ENCODE data around the gene MRPL18. TPM values are rescaled to one million over a fixed set of nuclear protein-coding genes. Genes with fewer than 3 reads are reported as not detected.

MRPL18 gene
- total and polyA plus RNA-seq, 4 donors, result 42.9 to 120 (median 61.3) TPM

DNA sequence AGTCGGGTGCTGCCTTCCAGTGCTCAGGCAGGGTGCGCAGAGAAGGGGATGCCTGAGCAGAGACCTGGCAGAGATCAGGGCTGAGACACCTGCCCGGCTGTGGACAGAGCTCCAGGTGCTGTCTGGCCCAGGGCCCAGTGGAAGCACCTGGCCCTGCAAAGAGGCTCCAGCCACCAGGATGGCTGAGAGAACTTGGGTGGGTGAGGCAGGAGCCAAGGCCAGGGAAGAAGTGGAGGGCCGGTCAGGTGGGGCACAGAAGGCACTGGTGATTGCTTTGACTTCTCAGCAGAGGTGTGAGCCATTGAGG is 41.1 kb downstream of the MRPL18 start:
- no peak overlapping the region for H3K4me3 ChIP-seq
- no peak overlapping the region for H3K27ac ChIP-seq (ENCODE audit: low read depth in 1 of 2, low read length in 1 of 2)
- no peaks in the 10 kb centered on the region for H3K9me3 ChIP-seq (ENCODE audit: control insufficient read depth in 4 of 4, insufficient read depth in 3 of 4, low read length in 3 of 4)
- H3K4me1 ChIP-seq (ENCODE audit: control insufficient read depth in 5 of 5, insufficient read depth in 5 of 5, low read length in 5 of 5), result peaks cover 0 to 1% (median 0%) of the 10 kb centered on the region in 5 donors
- ATAC-seq (ENCODE audit: insufficient read depth, low FRiP score) (no peak), DNase-seq (no peak)
- no peaks in the 10 kb centered on the region for H3K36me3 ChIP-seq (ENCODE audit: control insufficient read depth in 4 of 4, insufficient read depth in 4 of 4, low read length in 4 of 4)
- H3K9ac ChIP-seq (ENCODE audit: insufficient read depth in 1 of 2, low read length in 2 of 2), result no peak overlapping the region
- WGBS, 2 donors, result 79 to 90% methylated on average over 4 of the region's 4 CpGs
- no peak for TF ChIP-seq CTCF (IDR thresholded peaks at IDR 0.05; ENCODE audit: control extremely low read depth, extremely low read depth)
- no peaks in the 10 kb centered on the region for H3K27me3 ChIP-seq (ENCODE audit: control insufficient read depth in 3 of 3, insufficient read depth in 3 of 3, low read length in 2 of 3)

- H3K9me3 ChIP-seq (ENCODE audit: control insufficient read depth in 4 of 4, insufficient read depth in 3 of 4, low read length in 3 of 4), result no peaks in the 10 kb centered on the region
- H3K27me3 ChIP-seq (ENCODE audit: control insufficient read depth in 3 of 3, insufficient read depth in 3 of 3, low read length in 2 of 3), result no peaks in the 10 kb centered on the region
- 47 to 61% methylated on average over 4 of the region's 4 CpGs for WGBS, 2 donors
- H3K27ac ChIP-seq (ENCODE audit: low read depth in 1 of 2, low read length in 1 of 2), result no peak overlapping the region
- no peaks in the 10 kb centered on the region for H3K36me3 ChIP-seq (ENCODE audit: control insufficient read depth in 4 of 4, insufficient read depth in 4 of 4, low read length in 4 of 4)
- no peak overlapping the region for H3K9ac ChIP-seq (ENCODE audit: insufficient read depth in 1 of 2, low read length in 2 of 2)
- no peak overlapping the region for H3K4me3 ChIP-seq
- ATAC-seq (ENCODE audit: insufficient read depth, low FRiP score) (no peak), DNase-seq (no peak)
- peaks cover 0 to 1% (median 0%) of the 10 kb centered on the region in 5 donors for H3K4me1 ChIP-seq (ENCODE audit: control insufficient read depth in 5 of 5, insufficient read depth in 5 of 5, low read length in 5 of 5)
- TF ChIP-seq CTCF (IDR thresholded peaks at IDR 0.05; ENCODE audit: control extremely low read depth, extremely low read depth), result no peak
Measured at GRCh38 chr6:159832946-159833345, 42.7 kb downstream of the MRPL18 start.

GRCh38 chr6:159833556-159833955 is 43.3 kb downstream of the MRPL18 start:
- TF ChIP-seq CTCF (IDR thresholded peaks at IDR 0.05; ENCODE audit: control extremely low read depth, extremely low read depth), result no peak
- WGBS, 2 donors, result 89 to 91% methylated on average over 2 of the region's 2 CpGs
- Histone ChIP-seq H3K36me3 (ENCODE audit: control insufficient read depth in 4 of 4, insufficient read depth in 4 of 4, low read length in 4 of 4) (no peaks in the 10 kb centered on the region), H3K4me1 (ENCODE audit: control insufficient read depth in 5 of 5, insufficient read depth in 5 of 5, low read length in 5 of 5) (peaks cover 0 to 1% (median 0%) of the 10 kb centered on the region in 5 donors), H3K9ac (ENCODE audit: insufficient read depth in 1 of 2, low read length in 2 of 2) (no peak overlapping the region), H3K9me3 (ENCODE audit: control insufficient read depth in 4 of 4, insufficient read depth in 3 of 4, low read length in 3 of 4) (no peaks in the 10 kb centered on the region), H3K27ac (ENCODE audit: low read depth in 1 of 2, low read length in 1 of 2) (no peak overlapping the region), H3K27me3 (ENCODE audit: control insufficient read depth in 3 of 3, insufficient read depth in 3 of 3, low read length in 2 of 3) (no peaks in the 10 kb centered on the region), H3K4me3 (no peak overlapping the region)
- ATAC-seq (ENCODE audit: insufficient read depth, low FRiP score) (no peak), DNase-seq (no peak)

DNA sequence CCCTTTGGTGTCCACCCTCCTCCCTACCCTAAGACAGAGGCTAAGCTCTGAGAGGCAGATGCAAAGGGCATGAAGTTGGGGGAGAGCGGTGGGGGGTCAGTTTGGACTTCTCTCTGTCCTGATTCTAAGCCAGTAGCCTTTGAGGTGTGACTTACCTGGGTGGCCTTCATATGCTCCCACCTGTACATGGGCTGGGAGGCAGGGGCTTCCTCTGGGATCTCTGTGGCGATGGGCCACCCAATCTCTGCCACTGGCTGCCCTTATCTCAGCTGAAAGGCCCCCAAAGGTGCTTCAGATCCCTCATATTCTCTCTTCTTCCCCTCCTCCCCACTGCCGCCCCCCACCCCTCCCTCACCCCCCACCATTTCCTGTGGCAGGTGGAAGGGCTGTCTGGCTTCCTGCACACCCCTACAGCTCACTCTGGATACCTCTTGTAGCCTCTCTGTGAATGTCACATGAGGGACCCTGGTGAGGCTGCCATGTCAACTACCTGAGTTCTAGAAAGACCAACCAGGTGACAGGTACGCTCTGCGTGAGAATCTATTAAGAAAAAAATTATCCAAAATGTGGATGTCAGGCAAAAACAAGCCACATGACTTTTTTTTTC is 43.8 kb downstream of the MRPL18 start:
- no peak overlapping the region for H3K27ac ChIP-seq (ENCODE audit: low read depth in 1 of 2, low read length in 1 of 2)
- WGBS, 2 donors, result 77 to 86% methylated on average over 5 of the region's 5 CpGs

More for the DNA sequence above, 43.8 kb downstream of the MRPL18 start:
- DNase-seq (no peak), ATAC-seq (ENCODE audit: insufficient read depth, low FRiP score) (no peak)
- Histone ChIP-seq H3K9ac (ENCODE audit: insufficient read depth in 1 of 2, low read length in 2 of 2) (no peak overlapping the region), H3K4me1 (ENCODE audit: control insufficient read depth in 5 of 5, insufficient read depth in 5 of 5, low read length in 5 of 5) (peaks cover 0 to 1% (median 0%) of the 10 kb centered on the region in 5 donors), H3K27me3 (ENCODE audit: control insufficient read depth in 3 of 3, insufficient read depth in 3 of 3, low read length in 2 of 3) (no peaks in the 10 kb centered on the region), H3K9me3 (ENCODE audit: control insufficient read depth in 4 of 4, insufficient read depth in 3 of 4, low read length in 3 of 4) (no peaks in the 10 kb centered on the region), H3K4me3 (no peak overlapping the region), H3K36me3 (ENCODE audit: control insufficient read depth in 4 of 4, insufficient read depth in 4 of 4, low read length in 4 of 4) (no peaks in the 10 kb centered on the region)
- no peak for TF ChIP-seq CTCF (IDR thresholded peaks at IDR 0.05; ENCODE audit: control extremely low read depth, extremely low read depth)

All from lung (tissue), 12 donors.